CD4-positive, alpha-beta T cell treated with Interleukin-2 at 100 ng/mL for 4 hours (primary cell): ENCODE data around the gene TMIGD2.

Source experiments
- DNase-seq: peaks from one replicate; pipeline ENCODE4 v3.0.0-alpha.2; 2020; ENCODE audit warnings: low spot score

The TMIGD2 gene

DNA sequence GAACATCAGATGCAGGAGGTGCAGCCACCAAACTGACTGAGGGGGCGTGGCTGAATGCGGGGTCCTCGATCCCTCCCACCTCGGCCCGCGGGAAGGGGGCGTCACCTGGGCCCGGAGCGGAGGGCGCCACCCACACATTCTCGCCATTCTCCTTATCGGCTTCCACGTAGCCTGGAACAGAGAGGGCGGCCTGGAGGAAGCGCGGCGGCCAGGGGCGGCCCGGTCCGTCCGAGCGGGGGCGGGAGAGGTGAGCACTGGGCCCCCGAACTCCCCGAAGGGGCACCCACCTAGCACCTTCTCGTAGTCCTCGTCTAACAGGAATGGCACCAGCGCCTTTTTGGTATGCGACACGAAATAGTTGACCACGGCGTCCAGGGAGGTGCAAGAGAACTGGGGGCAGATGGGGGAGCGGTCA, 24.7 kb upstream of the TMIGD2 start:
- DNase-seq, result peak; percentile 10

DNA sequence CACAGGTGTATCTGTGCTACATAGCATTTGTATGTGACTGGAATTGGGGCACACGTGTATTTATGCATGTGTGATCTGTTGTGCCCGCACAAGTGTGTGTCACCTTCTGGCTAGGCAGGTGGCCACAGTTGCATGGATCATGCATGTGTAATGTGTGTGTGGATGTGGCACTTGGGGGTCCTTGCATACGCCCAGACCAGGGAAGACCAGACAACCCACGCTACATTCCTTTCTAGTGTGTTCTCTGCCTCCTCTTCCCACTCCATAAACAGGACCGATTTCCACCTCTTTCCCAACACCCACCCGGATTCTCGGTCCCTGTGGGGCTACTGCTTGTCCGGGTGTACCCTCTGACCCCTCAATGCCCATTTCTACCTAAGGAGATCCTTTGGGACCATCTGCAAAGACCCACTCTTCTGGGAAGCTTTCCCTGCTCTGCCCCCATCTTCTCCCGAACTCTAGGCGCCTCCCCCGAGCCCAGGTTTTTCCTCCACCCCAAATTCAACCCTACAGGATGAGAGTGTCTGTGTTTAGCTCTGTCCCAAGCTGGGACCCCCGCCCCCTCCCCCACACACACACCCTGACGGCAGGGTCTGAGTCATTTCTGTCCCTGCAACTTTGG, 24.1 kb upstream of the TMIGD2 start:
- no peak for DNase-seq

DNA sequence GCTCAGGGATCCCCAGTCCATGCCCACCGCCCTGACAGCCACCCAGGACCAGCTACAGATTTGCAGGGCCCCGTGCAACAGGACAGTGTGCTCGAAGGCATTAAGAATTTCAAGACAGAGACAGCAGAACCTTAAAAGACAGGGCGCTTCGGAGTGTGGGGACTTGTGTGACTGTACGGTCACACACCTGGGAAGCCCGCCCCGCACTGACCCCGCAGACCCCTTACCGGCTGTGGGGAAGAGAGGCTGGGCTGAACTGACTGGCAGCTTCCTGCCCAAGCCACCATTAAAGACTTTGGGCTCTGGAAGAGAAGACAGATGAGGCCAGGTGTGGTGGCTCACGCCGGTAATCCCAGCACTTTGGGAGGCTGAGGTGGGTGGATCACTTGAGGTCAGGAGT, 22.0 kb upstream of the TMIGD2 start:
- DNase-seq, result no peak

DNA sequence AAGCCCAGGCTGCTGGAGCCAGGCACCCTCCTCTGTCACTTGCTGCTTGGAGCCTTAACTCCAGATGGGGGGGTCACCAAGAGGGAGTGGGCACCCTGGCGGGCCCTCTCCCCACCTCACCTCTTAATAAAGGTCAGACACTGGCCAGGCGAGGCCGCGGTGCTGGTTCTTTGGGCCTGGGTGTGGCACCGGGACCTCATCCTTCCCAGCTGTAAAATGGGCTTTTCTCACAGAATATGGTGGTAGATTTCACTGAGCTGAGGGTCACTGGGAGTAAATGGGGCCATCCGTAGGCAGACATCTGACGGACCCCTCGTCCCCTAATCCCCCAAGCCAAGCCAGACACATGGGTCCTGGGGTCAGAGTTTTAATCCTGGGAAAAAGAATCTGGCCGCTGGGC, 21.5 kb upstream of the TMIGD2 start:
- no peak for DNase-seq

DNA sequence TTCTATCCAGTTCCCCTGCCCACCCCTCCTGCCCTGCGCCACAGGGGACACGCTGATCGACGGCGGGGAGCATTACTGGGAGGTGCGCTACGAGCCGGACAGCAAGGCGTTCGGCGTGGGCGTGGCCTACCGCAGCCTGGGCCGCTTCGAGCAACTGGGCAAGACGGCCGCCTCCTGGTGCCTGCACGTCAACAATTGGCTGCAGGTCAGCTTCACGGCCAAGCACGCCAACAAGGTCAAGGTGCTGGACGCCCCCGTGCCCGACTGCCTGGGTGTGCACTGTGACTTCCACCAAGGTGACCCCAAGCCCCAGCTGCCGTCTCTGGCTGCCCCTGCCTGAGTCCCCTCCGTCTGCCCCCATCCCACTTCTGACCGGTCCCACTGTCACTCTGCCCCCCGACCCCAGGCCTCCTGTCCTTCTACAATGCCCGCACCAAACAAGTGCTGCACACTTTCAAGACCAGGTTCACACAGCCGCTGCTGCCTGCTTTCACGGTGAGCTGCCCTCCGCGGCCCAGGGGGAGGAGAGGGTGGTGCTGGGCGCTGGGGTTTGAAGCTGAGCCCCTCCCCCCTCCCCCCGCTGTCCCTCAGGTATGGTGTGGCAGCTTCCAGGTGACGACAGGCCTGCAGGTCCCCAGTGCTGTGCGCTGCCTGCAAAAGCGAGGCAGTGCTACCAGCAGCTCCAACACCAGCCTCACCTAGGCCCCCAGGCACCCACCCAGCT, 20.9 kb upstream of the TMIGD2 start:
- DNase-seq, result no peak

DNA sequence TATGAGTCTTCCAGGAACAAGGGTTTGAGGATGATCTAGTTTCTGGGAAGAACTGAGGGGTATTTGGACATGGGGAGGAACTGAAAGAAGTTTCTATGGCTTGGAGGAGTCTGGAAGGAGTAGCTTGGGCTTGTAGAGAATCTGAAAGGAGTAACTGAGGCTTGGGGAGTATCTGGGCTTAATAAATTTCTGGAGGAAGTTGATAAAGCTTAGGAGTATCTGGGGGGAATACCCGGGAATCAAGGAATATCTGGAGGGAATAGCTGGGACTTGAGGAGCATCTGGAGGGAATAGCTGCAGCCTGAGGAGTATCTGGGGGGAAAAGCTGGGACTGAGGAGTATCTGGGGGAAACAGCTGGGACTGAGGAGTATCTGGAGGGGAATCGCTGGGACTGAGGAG, 18.2 kb upstream of the TMIGD2 start:
- DNase-seq, result no peak

DNA sequence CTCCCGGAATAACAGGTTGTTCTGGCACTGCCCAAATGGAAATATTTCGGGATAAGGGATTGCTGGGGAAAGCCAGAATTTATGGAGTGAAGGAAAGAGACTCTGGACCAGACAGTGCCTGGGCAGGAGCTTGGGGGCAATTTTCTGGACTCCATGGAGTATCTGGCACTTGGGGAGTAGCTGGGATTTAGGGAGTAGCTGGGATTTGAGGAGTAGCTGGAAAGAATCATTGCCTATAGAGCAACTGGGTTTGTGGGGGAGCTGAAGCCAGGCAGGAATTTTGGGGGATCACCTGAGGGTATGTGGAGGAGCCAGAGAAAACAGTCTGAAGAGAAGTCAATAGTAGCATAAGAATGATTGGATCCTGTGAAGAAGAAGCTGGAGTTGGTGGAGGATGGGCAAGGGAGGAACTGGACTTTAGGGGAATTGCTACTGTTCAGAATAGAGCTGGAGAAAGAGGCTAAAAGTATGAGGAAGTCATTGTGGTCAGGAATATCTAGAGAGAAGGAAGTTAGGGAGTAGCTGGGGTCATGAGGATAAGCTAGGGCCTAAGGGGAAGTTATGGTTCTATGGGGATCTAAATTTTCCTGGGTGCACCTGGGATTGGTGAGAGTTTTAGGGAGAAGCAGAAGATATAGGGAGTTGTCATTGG, 17.0 kb upstream of the TMIGD2 start:
- DNase-seq, result no peak

DNA sequence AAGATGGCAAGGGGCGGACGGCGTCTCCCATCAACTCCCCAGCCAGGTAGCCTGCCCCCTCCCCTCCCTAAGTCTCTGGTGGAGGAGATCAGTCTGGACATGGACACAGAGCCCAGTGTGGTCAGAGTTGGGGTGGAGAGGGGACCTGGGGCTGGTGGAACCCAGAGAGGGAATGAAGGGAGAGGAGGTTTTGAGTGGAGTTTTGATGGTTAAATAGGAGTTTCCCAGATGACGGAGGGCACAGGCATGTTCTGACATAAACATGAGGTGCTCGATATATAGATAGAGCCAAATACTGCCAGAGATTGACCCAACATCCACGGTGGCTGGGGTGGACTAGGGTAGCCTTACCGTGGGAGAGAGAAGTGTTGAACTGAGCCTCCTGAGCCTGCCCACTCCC, 16.3 kb upstream of the TMIGD2 start:
- DNase-seq, result no peak

DNA sequence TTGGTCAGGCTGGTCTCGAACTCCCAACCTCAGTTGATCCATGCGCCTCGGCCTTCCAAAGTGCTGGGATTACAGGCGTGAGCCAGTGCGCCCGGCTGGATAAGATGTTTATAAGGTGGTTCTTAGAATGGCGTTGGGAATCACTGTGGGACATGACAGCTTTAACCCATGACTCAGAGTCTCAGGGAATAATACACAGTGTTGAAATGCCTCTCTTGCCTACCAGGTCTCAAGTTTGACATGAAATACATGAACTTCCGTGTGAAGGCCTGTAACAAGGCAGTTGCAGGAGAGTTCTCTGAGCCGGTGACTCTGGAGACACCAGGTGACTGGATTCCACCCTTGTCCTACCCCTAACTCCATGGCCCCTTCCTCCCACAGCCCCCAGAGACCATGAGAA, 14.8 kb upstream of the TMIGD2 start:
- no peak for DNase-seq

DNA sequence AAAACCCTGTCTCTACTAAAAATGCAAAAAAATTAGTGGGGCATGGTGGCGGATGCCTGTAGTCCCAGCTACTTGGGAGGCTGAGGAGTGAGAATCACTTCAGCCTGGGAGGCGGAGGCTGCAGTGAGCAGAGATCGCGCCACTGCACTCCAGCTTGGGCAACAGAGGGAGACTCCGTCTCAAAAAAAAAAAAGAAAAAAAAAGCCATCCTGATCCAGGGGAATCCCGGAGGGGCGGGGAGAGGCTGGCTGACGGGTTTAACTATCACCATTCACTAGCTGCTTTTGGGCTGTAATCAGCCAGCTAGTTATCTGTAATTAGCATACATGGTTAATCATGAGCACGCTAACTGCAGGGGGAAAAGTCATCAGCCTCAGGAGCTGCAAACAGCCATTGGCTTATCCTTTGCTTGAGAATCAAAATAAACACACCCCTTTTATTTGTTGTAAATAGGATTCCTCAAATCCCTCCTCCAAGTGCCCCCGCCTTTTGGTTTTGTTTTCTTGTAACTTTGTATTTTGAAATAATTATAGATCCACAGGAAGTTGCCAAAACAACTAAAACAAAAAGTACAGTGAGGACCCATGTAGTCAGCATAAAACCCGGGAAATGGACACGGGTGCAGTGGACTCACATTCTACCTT, 11.8 kb upstream of the TMIGD2 start:
- DNase-seq, result no peak

DNA sequence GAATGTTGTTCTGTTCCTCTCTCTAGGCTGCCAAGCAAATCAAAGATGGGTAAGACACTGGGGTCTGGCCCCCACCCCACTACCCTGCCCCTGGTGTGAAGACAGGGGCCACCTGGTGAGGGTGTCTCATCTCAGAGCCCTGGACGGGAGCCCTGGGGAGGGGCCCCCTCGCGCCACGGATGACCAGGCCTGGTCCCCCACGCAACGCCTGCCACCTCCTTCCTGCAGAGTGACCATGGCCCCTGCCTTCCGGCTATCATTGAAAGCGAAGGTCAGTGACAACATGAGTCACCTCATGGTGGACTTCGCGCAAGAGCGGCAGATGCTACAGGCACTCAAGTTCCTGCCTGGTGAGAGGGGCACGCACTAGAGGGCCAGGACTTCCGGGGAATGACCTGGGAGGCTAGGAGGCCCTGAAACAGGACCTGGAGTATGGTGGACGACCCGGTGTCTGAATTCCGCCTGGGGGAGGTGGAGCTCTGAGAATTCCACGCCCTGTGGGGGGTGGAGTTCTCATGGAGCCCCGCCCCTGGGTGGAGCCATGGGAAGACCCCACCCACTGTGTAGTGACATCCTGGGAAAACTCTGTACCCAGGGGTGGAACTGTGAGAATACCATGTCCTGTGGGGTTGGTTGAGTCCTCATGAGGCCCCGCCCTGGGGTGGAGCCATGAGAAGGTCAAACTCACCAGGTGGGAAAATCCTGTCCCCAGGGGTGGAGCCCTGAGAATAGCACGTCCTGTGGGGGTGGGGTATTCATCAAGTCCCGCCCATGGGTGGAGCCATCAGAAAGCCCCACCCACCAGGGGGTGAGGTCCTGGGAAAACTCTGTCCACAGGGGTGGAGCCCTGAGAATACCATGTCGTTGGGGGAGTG, 8.3 kb upstream of the TMIGD2 start:
- DNase-seq, result no peak

DNA sequence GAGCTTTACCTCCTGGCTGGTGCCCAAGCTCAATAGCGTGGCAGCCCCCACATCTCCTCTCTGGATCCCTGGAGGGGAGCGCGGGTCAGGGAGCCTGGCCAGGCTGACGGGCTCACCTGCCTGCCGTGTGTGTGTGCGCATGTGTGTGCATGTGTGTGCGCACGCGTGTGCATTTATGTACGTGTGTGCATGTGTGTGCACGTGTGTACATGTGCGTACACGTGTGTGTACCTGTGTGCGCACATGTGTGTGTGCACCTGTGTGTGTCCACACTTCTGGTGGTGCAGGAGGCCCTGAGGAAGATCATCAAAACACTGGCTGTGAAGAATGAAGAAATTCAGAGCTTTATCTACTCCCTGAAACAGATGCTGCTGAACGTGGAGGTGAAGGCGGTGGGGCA, 3.5 kb upstream of the TMIGD2 start:
- DNase-seq, result no peak

DNA sequence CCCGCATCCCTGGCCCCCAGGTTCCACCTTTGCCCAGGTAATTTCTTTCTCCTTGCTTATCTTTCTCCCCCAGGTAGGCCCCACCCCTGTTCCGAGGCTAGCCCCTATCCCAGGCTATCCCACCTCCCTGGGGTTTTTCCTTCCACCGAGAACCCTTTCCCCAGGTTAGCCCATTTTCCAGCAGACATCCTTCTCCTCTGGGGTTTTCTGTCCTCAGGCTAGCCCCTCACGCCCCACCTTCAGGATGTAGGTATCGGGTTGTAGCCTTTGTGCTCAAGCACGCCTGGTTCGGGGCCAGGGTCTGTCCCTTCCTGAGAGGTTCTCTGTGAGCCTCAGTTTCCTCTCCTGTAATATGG, 3.0 kb upstream of the TMIGD2 start:
- no peak for DNase-seq

DNA sequence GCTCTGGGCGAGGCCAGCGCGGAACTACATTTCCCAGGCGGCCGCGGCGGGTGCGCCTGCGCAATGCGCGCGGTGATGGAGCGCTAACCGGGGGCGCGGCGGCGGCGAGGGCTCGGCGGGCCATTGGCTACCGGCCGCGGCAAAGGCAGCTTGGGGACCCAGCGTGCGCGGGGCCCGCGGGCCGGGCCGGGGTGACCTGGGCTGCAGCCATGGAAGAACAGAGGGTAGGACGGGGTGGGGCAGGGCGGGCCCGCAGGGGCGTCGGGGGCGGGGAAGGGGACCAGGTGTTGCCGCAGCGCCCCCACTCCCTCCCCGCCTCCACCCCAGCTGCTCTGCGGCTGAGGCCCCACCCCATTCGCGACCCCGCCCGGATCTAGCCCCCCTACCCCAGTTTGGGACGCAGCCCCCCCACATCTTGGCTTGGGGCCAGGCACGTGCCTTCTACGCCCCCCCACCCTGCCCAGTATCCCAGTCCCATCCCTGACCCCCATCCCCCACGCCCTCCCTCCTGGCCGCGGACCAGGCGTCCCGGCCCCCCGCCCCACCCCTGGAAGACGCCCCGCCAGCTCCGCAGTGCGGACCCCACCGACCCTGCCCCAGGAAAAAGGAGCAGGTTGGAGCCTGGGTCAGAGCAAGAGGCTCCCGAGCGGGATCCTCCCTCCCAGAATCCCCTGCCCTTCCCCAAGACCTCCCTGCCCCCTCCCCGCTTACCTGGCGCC, 2.5 kb upstream of the TMIGD2 start, which contains the start of gene FSD1:
Gene FSD1, plus strand, starts transcription at position 61 of the 719 bp plus-strand sequence. Its CDS starts 149 bp downstream, at position 210.
- peak; percentile 51 for DNase-seq

DNA sequence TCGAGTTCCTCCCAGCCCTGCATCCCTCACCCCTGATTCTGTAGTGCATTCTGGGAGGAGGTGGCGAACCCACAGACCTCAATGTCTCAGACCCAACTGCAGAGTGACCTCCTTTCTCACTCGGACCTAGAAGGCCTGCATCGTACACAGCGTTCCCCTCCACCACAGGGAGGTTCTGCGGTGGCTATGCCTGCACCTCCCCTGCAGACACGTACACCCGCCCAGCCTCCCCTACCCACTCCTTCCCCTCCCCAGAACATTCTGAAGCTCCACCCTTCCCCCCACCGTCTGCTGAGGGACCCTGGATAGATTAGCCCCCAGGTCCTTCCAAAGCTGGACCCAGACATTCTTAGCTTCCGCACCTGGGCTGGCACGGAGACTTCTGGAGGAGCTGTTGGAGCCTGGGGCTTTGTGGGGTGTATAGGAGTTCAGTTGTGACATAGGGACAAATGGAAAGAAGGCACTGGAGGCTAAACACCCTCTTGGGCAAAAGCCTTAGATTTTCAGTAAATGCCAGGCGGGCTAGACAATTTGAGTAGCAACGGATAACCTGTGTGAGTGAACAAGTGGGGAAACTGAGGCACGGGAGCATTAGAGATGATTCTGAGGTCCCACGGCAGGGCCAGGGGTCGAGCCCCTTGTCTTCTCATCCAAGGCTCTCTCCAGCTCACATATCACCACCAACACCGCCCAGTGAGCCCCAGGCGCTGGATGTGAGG, 1.8 kb upstream of the TMIGD2 start:
- DNase-seq, result no peak

DNA sequence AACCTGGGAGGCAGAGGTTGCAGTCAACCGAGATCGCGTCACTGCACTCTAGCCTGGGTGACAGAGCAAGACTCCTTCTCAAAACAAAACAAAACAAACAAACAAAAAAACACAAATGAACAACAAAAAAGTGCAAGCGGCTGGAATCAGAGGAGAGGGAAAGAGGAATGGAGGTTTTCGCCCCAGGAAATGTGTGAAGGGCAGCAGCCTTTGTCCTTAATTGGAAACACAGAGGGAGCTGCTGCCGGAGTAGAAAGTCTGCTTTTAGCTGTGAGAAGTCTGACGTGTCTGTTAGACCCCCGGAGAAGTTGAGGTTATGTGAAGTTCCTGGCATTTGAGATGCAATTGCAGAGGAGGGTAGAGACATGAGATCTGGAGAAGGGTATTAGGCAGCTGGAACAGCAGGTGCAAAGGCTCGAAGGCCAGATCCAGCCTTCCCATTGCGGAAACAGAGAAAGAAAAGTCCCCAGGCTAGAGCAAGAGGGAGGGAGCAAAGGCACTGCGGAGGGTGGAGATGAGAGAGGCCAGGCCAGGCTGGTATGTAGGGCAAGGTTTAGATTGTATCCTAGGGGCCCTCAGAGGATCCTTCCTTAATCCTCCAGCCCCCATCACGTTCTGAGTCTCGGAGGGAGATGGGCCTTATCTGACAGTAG, 473 bp downstream of the TMIGD2 start:
- DNase-seq, result no peak

DNA sequence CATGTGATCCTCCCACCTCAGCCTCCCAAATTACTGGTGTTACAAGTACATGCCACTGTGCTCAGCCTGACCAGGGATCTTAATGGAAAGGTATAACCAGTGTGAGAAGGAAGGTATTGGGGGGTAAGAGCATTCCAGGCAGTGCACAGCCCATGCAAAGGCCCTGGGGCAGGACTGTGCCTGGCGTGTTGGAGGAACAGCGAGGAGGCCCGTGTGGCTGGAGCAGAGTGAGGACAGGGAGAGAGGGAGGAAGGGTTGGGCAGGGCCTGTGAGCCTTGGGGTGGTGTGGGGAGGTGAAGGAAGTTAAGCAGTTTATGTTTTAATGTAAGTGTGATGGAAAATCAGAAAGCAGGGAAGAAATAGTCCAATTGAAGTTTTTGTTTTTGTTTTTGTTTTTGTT, 1.6 kb downstream of the TMIGD2 start:
- no peak for DNase-seq

DNA sequence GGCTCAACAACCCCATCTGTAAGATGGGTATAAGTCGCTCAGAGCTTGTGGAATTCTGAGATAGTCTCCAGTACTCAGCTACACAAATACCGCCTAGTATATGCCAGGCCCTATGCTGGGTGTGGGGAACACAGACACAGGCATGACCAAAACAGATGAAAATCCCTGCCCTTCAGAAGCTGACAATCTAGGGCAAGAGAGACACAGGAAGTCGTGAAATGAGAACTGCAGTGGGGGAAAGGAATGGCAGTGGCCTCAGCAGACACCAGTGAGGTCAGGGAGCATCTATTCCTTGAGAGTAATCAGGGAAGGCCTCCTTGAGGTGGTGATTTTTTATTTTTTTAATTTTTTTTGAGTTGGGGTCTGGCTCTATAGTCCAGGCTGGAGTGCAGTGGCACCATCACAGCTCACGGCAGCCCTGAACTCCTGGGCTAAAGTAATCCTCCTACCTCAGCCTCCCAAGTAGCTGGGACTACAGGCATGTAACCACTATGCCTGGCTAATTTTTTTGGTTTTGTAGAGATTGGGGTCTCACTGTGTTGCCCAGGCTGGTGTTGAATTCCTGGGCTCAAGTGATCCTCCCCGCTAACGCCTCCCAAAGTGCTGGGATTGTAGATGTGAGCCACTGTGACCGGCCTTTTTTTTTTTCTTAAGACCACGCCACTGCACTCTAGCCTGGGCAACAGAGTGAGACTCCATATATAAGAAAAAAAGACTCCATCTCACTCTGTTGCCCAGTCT, 3.2 kb downstream of the TMIGD2 start:
- DNase-seq, result no peak
